Breast epithelium (tissue), 3 donors: ENCODE results near the gene DNAJC6.

ENCODE experiments used
- CTCF ChIP-seq, 3 donors: fragments of 450-650 bp; IDR thresholded peaks; one replicate each; pipeline ENCODE4 v1.5.1; 2016 to 2017; ENCODE audit warnings: antibody characterized with exemption in 3 of 3, mild to moderate bottlenecking in 3 of 3, moderate library complexity in 3 of 3
- POLR2A ChIP-seq: fragments of 450-650 bp; IDR thresholded peaks from one replicate; pipeline ENCODE4 v1.6.1; 2016; ENCODE audit warnings: antibody characterized with exemption, mild to moderate bottlenecking, moderate library complexity
- POLR2AphosphoS5 ChIP-seq, 3 donors: sonication (generic); formaldehyde crosslinking; IDR thresholded peaks; one replicate each; pipeline ENCODE4 v1.6.1; 2017; ENCODE audit warnings: antibody characterized with exemption in 3 of 3

DNA sequence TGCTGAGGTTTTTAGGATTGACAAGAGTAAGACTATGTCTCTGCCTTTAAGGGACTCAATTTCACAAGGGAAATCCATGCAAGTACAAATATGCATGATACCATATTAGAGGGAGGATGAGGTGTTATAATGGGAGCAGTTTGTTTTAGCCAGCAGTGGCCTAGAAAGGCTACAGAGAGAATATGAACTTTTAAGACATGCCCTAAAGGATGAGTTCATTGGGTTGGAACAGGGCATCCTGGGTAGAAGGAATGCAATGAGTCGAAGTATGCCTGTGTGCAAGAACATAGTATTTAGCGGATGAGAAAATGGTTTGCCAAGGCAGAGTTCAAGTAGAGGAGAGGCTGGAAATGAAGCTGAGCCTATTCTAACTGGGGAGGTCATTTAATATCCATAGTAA, 78.5 kb downstream of the DNAJC6 start:
- no peak for TF ChIP-seq CTCF (IDR thresholded peaks at IDR 0.05)
- no peak for TF ChIP-seq POLR2A
- no peak for TF ChIP-seq POLR2AphosphoS5 (IDR thresholded peaks at IDR 0.05)
